Tibial nerve (tissue), 4 donors: ENCODE results near the gene RREB1. TPM values are rescaled to one million over a fixed set of nuclear protein-coding genes. Genes with fewer than 3 reads are reported as not detected.

Source experiments
- DNase-seq, 2 donors: peaks; one replicate each; pipeline ENCODE4 v3.0.0-alpha.2; 2019; ENCODE audit warnings: low spot score in 2 of 2
- H3K27ac ChIP-seq, 4 donors: fragments of 200-600 bp; sonication (generic) in 3 of 4; one replicate each; pipeline ENCODE4 v1.5.1; 2017 to 2019; ENCODE audit warnings: mild to moderate bottlenecking in 1 of 4
- H3K27me3 ChIP-seq, 2 donors: fragments of 200-600 bp; sonication (generic) in 1 of 2; one replicate each; pipeline versions ENCODE4 v1.5.1 to v1.6.0; 2017 to 2019
- H3K36me3 ChIP-seq, 3 donors: fragments of 200-600 bp; sonication (generic); one replicate each; pipeline ENCODE4 v1.5.1; 2018 to 2019
- H3K4me1 ChIP-seq, 4 donors: fragments of 200-600 bp; sonication (generic) in 3 of 4; one replicate each; pipeline ENCODE4 v1.5.1; 2017 to 2019
- H3K4me3 ChIP-seq, 4 donors: fragments of 200-600 bp; sonication (generic) in 3 of 4; one replicate each; pipeline ENCODE4 v1.5.1; 2017 to 2019; ENCODE audit warnings: mild to moderate bottlenecking in 1 of 4, moderate library complexity in 1 of 4
- H3K9me3 ChIP-seq, 4 donors: fragments of 200-600 bp; sonication (generic) in 3 of 4; one replicate each; pipeline ENCODE4 v1.5.1; 2017 to 2019
- CTCF ChIP-seq, 5 experiments: fragments of 200-600 bp in 3 of 5; fragments of 450-650 bp in 2 of 5; sonication (generic) in 3 of 5; IDR thresholded peaks; one replicate each; pipeline ENCODE4 v1.5.1; 2016 to 2019; ENCODE audit warnings: antibody characterized with exemption in 5 of 5, mild to moderate bottlenecking in 3 of 5, moderate library complexity in 2 of 5
- EP300 ChIP-seq, 2 donors: sonication (generic); formaldehyde crosslinking; IDR thresholded peaks; one replicate each; pipeline ENCODE4 v1.6.1; 2017; ENCODE audit warnings: antibody characterized with exemption in 2 of 2, mild to moderate bottlenecking in 1 of 2
- POLR2A ChIP-seq, 2 donors: fragments of 450-650 bp; IDR thresholded peaks; one replicate each; pipeline ENCODE4 v1.6.1; 2017; ENCODE audit warnings: antibody characterized with exemption in 2 of 2, mild to moderate bottlenecking in 2 of 2, moderate library complexity in 2 of 2
- WGBS, 2 donors: methylation state at CpG; one replicate each; pipeline ENCODE4 v1.1.5; 2018; 5-methylcytosine and 5-hydroxymethylcytosine counted together
- total RNA-seq, 4 donors: library from RNA; depleted of rRNA; stranded (reverse); fragments of >200 nt; gene quantifications; one replicate each; pipeline ENCODE4 v1.1.0, GENCODE V29; 2016

Gene RREB1
- total RNA-seq, 4 donors from 2014 or later: 32.3 to 61.5 (median 36.3) TPM

DNA sequence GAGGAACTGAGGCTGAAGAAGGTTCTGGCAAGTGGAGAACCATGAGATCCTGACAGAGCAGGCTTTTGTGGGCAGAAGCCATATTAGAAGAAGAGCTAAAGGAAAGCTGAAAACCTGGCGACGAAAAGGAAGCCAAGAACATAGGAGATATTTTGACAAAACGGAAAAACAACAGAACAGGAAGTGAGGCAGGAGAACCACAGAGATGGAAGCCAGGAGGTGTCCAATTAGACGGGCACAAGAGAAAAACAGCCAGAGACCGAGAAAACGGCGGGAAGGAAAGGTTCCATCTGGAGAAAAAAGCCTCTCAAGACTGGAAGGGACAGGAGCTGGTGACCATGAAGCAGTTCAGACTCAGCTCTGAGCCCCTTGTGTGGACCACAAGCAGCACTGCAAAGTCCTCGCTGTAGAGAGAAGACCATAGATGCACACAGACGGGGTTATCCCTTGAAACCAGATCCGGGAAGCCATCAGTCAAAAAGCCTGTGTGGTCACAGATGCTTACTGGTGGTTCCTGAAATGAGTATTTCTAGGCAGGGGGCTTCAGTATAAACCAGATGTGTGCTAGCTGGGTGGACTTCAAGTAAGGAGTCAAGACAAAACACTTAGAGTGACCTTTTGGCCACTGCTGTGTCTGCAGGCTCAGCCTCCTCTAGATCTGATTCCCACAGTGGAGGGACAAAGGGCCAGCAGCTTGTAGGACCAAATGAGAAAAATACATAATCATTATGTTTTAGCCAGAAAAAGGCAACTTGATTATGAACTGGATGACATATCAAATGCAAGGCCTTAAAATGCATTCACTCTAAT lies 174.5 kb downstream of the RREB1 start:
- H3K27ac ChIP-seq: no peak overlapping the region
- no peak for DNase-seq
- TF ChIP-seq CTCF (IDR thresholded peaks at IDR 0.05) (no peak), EP300 (IDR thresholded peaks at IDR 0.05) (no peak), POLR2A (IDR thresholded peaks at IDR 0.05) (no peak)
- no peaks in the 10 kb centered on the region for H3K9me3 ChIP-seq
- H3K4me1 ChIP-seq: peaks cover 0 to 6% (median 2%) of the 10 kb centered on the region in 4 donors
- H3K36me3 ChIP-seq: peaks cover 0 to 29% (median 0%) of the 10 kb centered on the region in 3 donors
- 78 to 79% methylated on average over 10 of the region's 10 CpGs for WGBS, 2 donors
- no peaks in the 10 kb centered on the region for H3K27me3 ChIP-seq
- H3K4me3 ChIP-seq: no peak overlapping the region

DNA sequence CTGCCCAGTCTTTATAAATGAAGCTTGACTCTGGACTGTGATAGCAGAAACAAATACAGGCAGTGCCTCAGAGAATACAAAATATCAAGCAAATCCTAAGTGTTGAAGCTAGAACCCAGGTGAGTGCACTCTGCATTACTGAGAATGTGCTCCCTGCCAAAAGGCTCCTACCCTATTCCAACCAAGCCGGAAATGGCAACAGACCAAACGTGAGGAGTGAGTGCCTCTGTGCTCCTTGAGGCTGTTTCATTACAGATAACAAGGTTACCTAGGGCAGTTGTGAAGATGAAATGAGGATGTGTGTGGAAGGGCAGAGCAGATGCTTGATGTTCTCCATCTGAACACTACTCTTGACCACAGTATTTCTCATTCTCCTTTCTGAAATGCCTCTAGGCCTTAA lies 175.9 kb downstream of the RREB1 start:
- no peaks in the 10 kb centered on the region for H3K9me3 ChIP-seq
- peaks cover 0 to 42% (median 0%) of the 10 kb centered on the region in 3 donors for H3K36me3 ChIP-seq
- H3K4me3 ChIP-seq: no peak overlapping the region
- H3K4me1 ChIP-seq: peaks cover 0 to 6% (median 1%) of the 10 kb centered on the region in 4 donors
- WGBS, 2 donors: 87 to 88% methylated on average over 2 of the region's 2 CpGs
- TF ChIP-seq CTCF (IDR thresholded peaks at IDR 0.05) (no peak), POLR2A (IDR thresholded peaks at IDR 0.05) (no peak), EP300 (IDR thresholded peaks at IDR 0.05) (no peak)
- no peak for DNase-seq
- no peaks in the 10 kb centered on the region for H3K27me3 ChIP-seq
- no peak overlapping the region for H3K27ac ChIP-seq

GRCh38 chr6:7285416-7285815 lies 177.7 kb downstream of the RREB1 start:
- H3K9me3 ChIP-seq: no peaks in the 10 kb centered on the region
- 94 to 95% methylated on average over 6 of the region's 6 CpGs for WGBS, 2 donors
- TF ChIP-seq POLR2A (IDR thresholded peaks at IDR 0.05) (no peak), CTCF (IDR thresholded peaks at IDR 0.05) (no peak)
- no peak overlapping the region for H3K4me3 ChIP-seq
- no peaks in the 10 kb centered on the region for H3K27me3 ChIP-seq
- no peak for DNase-seq
- H3K4me1 ChIP-seq: peaks cover 0 to 6% (median 0%) of the 10 kb centered on the region in 4 donors
- peaks cover 0 to 58% (median 7%) of the 10 kb centered on the region in 3 donors for H3K36me3 ChIP-seq
- H3K27ac ChIP-seq: no peak overlapping the region

GRCh38 chr6:7290079-7290478 lies 182.3 kb downstream of the RREB1 start:
- H3K4me3 ChIP-seq: no peak overlapping the region
- TF ChIP-seq EP300 (IDR thresholded peaks at IDR 0.05): no peak
- H3K27me3 ChIP-seq: no peaks in the 10 kb centered on the region
- 86 to 92% methylated on average over 1 of the region's 1 CpG for WGBS, 2 donors
- no peaks in the 10 kb centered on the region for H3K4me1 ChIP-seq
- DNase-seq: no peak
- no peak overlapping the region for H3K27ac ChIP-seq
- H3K36me3 ChIP-seq: peaks cover 0 to 87% (median 12%) of the 10 kb centered on the region in 3 donors
- no peaks in the 10 kb centered on the region for H3K9me3 ChIP-seq

DNA sequence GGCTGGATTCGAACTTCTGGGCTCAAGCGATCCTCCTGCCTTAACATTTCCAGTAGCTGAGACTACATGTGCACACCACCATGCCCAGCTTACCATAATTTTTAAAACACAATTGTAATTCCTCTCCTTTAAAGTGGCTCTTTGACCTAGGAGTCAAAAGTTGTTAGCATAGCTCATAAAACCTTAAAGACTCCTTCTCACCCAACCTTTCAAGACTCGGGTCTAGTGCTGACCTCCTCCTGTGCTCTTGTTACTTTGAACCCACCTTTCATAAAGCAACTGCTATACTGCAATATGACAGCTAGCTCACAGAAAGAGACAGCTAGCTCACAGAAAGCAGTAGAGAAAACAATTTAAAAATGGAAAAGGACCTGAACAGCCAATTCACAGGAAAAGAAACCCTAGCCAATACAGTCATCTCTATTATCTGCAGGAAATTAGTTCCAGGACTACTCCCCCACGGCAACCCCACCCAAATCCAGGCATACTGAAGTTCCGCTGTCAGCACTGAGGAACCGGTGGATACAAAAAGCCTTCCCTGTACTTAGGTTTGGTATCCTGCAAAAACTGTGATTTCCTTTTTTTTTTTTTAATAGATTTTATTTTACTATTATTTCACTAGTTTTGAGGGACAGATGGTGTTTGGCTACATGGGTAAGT lies 185.0 kb downstream of the RREB1 start:
- WGBS, 2 donors: 71% methylated on average over 6 of the region's 6 CpGs
- no peak for DNase-seq
- Histone ChIP-seq H3K36me3 (peaks cover 2 to 88% (median 15%) of the 10 kb centered on the region in 3 donors), H3K9me3 (no peaks in the 10 kb centered on the region), H3K4me1 (no peaks in the 10 kb centered on the region), H3K4me3 (no peak overlapping the region), H3K27ac (no peak overlapping the region), H3K27me3 (no peaks in the 10 kb centered on the region)
- no peak for TF ChIP-seq CTCF (IDR thresholded peaks at IDR 0.05)
- no peak for TF ChIP-seq POLR2A (IDR thresholded peaks at IDR 0.05)
- no peak for TF ChIP-seq EP300 (IDR thresholded peaks at IDR 0.05)
